Right kidney (tissue), 1 donor: Measurements from ENCODE around the gene SAMD4A.
"Not testable (repeated sequence)": the region's sequence is repeated elsewhere in the genome, so short reads cannot be mapped to it uniquely, and the experiment has no call there.

ENCODE experiments used
- DNase-seq: peaks from one replicate; pipeline ENCODE4 v3.0.0-alpha.2; 2016

The SAMD4A gene

DNA sequence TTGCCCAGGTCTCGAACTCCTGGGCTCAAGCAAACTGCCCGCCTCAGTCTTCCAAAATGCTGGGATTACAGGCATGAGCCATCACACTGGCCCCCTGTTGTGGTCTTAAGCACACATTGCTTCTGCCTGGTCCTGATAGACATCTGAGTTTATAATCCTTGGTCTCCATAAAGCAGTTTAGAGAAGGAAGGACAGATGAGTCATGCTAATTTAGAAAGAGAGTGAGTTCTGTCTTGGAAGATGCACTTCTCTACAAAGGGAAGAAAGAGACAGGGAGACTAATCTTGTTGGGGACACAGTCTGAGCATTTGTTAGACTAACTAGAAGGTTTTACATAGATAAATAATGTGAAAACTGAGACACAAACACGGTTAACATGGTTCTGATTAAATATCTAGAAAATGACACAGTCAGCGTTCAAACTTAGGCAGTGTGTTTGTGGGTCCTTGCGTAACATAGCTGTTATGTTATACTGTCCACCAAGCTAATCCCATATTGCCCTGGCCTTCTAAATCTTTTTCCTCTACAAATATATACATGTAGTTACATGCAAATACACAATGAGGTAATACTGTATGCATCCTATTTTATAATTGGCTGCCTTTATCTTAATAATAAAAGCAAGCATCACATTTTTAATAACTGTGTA is 31.0 kb downstream of the SAMD4A start:
- no peak for DNase-seq

DNA sequence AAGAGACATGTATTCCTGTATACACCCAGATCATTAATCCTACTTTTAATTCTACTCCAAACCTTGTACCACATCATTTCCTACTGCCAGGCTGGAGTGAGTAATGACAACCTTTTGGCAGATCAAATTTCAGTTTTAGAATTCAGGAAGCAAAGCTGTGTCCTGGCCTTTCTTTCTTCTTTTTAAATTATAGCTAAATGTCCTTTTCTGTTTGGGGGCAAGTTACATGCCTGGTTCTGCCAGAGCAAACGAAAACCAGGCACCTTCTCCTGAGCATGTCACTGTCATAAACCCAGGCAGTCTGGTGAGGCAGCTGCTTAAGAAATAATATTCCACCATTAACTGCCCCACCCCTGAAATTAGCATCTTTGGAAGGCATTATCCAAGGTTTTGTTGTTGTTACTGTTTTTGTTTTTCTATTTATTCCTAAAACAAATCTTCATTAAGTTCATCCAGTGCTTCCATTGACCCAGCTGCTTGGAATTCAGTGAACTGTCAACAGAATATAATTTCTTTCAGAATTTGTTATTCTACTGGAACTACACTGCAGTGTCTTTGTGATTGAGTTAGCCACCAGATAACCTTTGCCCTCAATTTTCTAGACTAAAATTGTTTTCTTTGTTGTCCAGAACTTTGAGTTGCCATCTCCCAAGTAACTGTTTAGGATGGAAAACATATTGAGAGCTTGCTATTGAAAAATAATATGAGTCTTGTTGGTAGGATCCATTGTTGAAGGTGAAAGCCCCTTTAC is 33.2 kb downstream of the SAMD4A start:
- no peak for DNase-seq

DNA sequence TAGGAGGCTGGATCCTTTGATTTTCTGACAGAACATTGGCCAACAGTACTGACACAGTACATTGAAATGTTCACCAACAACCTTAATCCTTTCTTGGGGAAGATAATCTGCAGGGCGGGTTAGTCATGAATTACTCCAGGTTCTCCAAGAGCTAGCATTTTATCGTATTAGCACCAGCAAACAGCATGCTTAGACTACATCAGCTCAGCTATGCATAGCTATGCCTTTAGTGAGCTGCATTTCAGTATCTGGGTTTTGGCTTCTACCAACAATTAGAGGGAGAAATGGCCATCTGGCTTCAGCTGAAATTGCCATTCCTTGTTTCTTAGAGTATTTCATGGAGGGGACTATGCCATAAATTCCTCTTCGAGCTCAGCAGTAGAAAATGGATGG is 33.8 kb downstream of the SAMD4A start:
- no peak for DNase-seq

DNA sequence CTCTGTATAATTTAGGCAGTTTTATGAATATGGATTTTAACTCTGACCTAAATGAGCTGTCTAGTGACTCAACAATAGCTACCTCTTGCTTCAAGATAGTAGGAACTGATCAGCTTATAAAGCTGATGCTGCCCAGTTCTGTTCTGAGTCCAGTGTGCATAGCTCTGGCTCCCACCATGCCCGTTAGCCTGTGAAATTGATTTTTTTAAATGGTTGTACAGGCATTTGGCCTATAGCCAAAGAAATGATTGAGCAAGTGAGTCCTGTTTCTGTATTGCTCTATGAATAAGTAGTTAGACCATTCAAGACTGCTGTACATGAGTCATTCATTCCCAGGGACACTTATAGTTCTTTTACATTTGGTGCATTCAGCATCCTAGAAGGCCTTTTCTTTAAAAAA is 36.4 kb downstream of the SAMD4A start:
- DNase-seq, result no peak

DNA sequence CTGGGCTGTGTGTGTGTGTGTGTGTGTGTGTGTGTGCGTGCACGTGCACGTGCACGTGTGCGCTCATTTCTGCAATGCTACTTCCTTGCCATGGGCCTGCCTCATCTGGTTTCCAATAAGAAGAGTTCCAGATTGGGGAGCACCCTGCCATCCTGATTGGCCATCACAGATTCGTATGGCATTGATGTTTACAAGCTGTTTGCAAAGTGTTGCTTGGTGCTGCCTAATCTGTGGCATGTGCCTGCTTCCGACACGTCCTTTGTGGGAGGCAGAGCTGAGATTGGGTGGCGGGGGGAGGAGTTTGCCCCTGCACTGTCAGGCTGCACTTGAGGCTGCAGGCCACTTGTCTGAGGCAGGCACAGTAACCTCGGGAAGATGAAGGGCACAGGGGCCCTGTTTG is 39.2 kb downstream of the SAMD4A start:
- DNase-seq, result no peak

DNA sequence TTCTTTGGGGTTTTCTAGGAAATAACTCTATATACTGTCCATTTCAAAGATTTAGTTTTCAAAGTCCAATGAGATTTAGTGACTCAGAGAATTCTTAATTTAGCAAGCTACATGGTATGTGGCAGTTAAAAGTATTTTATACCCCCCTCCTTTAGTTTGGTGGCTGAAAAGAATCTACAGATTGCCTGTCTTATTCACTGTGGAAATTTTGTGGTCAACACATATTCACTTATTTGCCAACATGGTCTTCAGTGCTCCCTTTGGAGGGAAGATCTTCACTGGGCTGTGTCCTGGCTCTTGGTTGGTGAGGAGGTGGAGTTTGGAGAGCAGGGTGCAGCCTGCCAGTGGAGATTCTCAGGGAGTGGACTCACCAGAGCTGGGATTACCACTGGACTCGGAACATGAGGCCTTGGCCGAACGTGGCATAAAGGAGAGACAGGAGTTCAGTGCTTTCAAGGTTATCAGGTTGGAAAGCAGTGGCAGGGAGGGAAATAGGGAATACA is 39.8 kb downstream of the SAMD4A start:
- no peak for DNase-seq

DNA sequence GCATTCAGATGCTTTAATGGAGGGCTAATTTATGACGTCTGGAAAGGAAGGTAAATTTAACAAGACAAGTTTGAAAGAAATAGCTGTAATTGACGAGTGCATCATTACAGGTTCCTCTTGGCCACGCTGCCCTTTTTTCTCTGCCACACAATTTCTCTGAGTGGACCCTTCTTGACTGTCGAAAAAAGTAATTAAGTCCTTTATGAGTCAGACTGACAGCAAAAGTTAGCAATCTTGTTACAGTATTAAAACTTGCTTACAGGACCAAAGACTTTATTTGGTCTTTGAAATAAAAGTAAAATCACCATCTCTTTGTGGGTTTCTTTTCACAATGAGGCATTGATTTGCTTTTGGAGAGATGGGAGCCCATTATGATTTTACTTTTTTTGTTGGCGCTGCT is 42.6 kb downstream of the SAMD4A start:
- DNase-seq, result no peak

DNA sequence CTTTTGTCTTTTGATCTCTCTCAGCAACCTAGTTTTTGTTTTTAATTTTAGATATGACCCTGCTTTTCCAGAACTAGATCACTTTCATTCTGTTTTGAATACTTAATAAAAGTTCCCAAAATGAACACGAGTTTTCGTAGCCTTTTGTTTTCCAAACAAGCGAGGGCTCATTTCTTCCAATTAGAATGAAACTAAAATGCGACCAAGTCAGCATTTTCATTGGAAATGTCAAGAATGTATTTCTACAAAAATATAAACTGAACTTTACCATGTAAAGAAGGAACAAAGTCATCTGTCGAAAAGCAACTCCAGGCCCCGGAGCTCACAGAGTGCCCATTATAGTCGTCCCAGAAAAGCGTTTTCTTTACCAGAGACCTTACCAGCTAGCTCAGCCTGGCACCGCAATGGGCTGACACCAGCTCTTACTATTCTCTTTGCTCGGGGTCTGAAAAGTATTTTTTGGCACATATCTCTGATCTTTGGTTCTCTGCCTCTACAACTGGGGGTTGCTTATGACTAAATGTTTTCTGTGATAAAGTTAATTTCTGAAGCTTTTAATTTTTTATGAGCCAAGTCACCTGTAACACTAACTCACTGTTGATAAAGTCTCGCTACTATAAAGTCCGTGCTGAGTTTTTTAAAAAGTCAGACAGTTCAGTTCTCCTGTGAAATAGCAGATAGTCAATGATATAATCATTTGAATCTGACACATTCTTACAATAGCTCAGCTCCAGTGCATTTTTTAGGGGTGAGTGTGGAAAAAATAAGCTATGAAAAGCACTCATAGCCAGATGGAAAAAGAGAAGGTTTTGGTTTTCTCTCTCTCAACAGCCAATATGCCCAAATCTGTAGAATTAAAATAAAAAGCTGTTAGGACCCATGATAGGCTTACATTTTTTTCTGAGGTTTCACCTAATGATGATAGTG is 43.4 kb downstream of the SAMD4A start:
- DNase-seq, result no peak

DNA sequence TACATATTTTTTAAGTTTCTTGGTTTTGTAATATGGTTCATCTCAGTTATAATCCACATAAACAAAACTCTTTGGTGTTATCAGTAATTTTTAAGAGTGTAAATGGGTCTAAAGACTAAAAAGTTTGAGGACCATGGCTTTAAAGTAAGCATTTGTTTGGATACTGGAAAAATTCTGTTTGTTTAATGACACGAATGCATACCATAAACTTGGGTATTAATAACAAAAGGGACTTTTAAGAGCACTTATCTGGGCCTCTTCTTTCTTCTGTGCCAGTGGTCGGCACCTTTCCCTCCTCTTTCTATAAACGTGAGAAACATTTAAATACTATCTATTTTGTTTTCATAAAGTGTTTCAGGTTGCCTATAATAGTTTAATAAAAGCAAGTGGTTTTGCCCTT is 47.4 kb downstream of the SAMD4A start:
- DNase-seq, result no peak

DNA sequence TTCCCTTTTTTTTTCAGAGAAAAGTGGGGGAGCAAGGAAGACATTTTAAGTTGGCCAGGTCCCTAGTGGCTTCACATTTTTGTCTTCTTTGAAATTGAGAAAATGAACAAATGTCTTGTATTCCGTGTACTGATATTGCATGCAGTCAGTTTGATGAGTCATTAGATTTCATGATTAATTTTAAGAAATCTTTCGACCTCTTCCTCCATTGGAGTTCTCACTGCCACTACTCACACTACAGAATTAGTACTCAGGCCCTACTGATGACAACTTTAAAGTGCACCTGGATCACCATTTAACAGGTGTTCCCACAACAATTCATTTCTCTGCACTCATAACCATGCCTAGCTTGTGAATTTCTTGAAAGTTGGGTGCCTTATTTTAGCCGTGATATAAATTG is 50.5 kb downstream of the SAMD4A start:
- no peak for DNase-seq

DNA sequence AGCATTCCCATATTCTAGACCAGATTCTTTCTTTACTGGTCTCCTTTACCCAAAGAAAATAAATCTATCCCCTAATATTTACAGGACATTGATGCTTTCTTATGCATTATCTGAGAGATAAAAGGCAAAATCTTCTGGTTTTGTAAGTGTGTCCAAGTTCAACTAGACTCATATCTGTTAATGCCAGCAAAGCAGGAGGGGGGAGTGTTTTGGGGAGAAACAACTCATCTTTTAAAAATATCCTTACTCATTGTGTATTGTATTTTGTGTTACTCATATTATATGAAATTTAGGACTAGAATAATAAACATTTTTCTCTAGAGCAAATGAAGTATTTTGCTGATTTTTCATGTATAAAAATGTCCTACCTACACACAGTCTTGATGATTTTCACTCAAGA is 54.8 kb downstream of the SAMD4A start:
- DNase-seq, result no peak

DNA sequence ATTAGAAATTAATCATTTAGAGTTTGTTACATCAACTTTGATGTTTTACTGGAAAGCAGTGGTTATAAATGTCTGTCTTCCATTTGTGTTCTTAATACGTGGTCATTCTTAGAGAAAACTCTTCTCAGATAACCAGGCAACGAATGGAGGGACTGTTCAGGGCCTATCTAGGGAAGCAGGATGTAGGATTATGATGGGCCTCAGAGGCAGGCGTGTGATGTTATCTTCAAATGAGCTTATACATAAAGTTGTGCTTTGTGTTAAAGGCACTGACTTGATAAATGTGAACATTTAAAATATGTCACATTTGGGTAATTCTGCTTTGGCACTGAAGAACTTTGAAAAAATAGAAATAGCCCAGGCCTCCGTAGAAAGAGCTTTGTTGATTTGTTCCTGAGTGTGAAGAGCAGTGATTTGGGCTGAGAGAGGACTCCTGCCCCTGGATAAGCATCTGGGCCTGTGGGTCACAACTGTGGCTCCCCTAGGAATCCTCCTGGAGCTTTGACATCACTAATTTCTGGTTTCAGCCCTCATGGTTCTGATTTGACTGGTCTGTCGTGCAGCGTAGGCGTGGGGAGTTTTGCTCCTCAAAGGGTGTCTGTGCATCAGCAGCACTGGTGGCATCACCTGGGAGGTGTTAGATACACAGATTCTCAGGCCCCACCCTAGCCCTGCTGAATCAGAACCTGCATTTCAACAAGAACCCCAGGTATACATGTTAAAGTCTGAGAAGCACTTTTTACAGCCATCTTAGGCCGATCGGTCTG is 55.4 kb downstream of the SAMD4A start:
- no peak for DNase-seq

DNA sequence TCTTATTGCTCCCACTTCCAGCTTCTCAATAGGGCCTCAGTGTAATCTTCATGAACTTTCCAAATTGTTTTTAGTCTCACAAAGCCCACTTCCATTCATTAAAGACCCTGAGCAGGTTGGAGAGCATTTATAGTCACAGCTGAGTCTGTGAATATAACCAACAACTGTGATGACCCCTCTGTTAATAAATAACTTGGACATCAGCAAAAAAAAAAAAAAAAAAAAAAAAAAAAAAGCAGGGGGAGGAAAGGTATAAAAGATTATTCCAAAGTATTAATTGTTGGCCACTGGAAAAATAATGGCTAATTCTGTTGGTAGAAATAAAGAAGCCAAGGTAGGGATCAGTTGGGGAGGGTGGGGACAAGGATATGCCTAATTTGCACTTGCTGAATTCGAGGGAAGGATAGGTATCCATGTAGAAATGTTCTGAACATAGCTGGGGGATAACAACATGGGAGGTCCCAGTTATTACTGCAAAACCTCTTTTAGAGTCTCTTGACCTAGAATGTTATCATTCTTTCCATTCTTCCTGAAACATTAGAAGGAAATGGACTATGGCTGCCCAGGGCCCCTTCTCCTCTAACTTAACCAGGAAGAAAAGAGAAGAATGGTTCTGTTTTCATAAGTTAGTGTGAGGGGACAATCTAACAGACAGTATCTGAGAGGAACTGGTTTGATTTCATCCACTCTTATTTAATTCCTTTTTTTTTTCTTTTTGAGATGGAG is 56.5 kb downstream of the SAMD4A start:
- no peak for DNase-seq

DNA sequence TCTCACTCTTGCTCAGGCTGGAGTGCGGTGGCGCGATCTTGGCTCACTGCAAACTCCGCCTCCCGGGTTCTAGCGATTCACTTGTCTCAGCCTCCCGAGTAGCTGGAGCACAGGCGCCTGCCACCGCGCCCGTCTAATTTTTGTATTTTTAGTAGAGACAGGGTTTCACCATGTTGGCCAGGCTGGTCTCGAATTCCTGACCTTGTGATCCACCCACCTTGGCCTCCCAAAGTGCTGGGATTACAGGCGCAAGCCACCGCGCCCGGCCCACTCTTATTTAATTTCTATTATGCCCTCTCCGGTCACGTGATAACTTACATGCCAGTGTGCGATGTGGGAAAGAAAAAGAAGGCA is 57.1 kb downstream of the SAMD4A start:
- DNase-seq, result not testable (repeated sequence)

DNA sequence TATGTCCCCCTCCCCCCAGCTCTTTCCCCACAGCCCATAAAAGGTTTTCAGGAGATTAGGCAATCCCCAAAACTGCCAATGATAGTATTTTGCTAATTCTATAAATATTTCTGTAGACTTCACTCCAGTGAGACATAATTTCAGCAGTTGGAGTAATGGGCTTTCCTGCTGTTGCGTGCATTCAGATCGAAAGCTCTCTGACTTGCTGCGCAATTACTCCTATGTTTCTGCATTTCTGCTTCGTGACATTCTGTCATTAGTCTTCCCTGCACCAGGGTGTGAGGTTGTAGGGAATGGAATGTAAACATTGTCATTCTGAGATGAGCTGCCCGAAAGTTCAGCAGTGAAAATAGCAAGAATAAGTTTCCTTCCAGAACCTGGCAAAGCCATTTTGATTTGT is 58.2 kb downstream of the SAMD4A start:
- DNase-seq, result no peak

DNA sequence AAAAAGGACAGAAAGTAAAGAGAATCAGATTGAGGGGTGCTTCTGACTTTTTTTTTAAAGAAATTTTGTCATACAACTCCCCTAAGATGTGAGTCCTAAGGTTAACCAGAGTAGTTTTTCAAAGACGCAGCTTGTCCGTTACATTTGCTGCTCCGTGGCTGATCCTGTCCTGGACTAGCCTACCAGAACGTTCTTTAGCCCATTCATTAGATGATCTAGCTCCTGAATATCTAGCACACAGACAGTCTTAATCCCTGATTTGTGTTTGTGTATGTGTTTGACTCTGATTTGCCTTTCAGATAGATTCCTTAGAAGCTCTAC is 60.3 kb downstream of the SAMD4A start:
- no peak for DNase-seq

DNA sequence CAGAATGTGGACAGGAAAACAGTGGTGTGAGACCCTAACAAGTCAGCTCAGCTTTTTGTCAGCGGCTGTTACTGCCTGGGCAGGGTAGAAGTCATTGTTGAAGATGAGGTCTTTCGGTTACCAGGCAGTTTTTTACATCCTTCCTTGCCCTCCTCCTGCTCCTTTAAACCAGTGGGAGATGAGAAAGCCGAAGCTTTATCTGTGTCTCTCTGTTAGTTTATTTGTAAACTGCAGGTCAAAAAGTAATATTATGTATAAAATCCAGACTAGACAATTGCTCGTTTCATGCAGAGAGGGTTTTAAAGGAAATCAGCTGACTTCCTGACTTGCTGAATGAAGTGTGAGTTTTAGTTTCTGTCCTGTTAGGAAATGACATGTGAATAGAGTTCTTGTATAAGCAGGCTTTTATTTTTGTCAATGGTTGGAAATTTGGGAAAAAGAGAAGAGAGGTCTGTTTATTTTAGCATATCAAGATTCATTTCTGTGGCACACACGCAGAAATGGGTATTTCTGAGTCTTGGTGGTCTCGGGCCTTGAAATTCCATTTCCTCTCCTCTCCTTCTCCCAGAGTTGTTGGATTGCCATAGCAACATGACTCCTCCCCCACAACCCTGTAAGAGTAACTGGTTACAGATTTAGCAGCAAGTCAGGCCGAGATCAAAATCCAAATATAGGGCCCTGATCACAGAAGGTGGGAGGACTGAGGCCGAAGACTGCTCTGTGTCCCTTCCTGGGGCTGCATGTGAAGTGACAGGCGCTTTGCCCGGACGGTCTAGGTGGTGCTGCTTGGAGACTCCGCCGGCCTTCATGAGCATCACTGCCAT is 60.8 kb downstream of the SAMD4A start:
- peak; percentile 60 for DNase-seq

DNA sequence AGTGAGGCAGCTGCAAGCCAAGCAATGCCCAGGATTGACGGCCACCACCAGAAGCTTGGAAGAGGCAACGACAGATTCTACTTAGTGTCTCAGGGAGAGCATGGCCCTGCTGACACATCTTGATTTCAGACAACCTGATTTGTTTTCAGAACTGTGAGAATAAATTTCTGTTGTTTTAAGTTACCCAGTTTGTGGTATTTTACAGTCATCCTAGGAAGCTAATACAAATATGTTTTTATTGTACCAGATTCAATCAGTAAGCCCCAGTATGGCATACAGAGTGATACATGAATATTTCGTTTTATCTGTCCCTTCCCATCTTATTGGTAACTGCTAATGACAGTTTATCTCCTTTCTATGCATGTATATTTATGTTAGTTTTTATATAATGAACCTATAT is 62.3 kb downstream of the SAMD4A start:
- no peak for DNase-seq

DNA sequence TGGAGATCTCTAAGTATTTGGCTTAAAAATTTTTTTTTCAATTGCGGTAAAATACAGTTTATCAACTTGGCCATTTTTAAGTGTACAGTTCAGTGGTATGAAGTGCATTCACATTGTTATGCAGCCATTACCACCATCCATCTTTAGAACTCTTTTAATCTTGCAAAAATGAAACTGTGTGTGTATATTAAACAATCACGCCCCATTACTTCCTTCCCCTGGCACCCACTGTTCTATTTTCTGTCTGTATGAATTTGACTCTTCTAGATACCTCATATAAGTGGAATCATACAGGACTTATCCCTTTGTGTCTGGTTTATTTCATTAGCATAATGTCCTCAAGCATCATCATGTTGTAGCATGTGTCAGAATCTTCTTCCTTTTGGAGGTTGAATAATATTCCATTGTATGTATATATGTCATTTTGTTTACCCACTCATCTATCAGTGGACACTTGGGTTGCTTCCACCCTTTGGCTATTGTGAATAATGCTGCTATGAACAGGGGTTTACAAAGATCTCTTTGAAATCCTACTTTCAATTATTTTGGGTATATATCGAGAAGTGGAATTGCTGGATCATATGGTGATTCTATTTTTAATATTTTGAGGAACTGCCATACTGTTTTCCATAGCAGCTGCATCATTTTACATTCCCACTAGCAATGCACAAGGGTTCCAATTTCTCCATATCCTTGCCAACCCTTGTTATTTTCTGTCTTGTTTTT is 62.9 kb downstream of the SAMD4A start:
- DNase-seq, result no peak

DNA sequence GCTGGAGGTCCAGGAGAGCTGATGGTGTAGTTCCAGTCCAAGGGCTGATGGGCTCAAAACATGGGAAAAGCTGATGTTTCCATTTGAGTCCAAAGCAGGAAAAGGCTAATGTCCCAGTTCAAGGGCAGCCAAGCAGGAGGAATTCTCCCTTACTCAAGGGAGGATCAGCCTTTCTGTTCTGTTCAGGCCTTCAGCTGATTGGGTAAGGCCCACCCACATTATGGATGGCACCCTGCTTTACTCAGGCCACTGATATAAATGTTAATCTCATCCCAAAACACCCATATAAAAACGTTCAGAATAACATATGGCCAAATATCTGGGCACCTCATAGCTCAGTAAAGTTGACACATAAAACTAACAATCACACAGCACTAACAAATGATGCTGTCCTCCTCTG is 64.1 kb downstream of the SAMD4A start:
- no peak for DNase-seq
